CD4-positive, alpha-beta memory T cell (primary cell): ENCODE results near the gene POLR1G. TPM values are rescaled to one million over a fixed set of nuclear protein-coding genes. Genes with fewer than 3 reads are reported as not detected.
A peak's percentile ranks its signal among the peaks of the same experiment; 100 is the strongest.

Source experiments
- CTCF ChIA-PET: fragments of 350-600 bp; sonication (Branson Sonifier 250); formaldehyde crosslinking; loops from one replicate; lab custom pipeline; 2021; ENCODE audit warnings: inconsistent platforms; ENCODE audit not compliant: partially characterized antibody; lab: Charles Lee
- POLR2A ChIA-PET: fragments of 350-600 bp; sonication (Branson Sonifier 250); formaldehyde crosslinking; loops from one replicate; lab custom pipeline; 2021; ENCODE audit not compliant: partially characterized antibody; lab: Charles Lee
- DNase-seq, 5 donors: peaks; one replicate each; pipeline versions ENCODE4 v3.0.0 to v3.0.0-alpha.2; 2020 to 2022; ENCODE audit warnings: mixed read lengths in 1 of 5
- H3K27ac ChIP-seq: one replicate; pipeline ENCODE4 v1.7.0; 2013; ENCODE audit warnings: low read depth, low read length
- H3K27me3 ChIP-seq: 2 replicates; pipeline ENCODE4 v1.7.0; 2013; ENCODE audit warnings: mild to moderate bottlenecking, low read length, moderate library complexity; ENCODE audit not compliant: insufficient read depth
- H3K36me3 ChIP-seq: 2 replicates; pipeline ENCODE4 v1.7.0; 2013; ENCODE audit warnings: mild to moderate bottlenecking, low read length, moderate library complexity; ENCODE audit not compliant: insufficient read depth
- H3K4me1 ChIP-seq: 2 replicates; pipeline ENCODE4 v1.7.0; 2013; ENCODE audit warnings: mild to moderate bottlenecking, low read length, moderate library complexity; ENCODE audit not compliant: insufficient read depth
- H3K4me3 ChIP-seq, 2 donors: one replicate each; pipeline ENCODE4 v1.7.0; 2013; ENCODE audit warnings: low read length in 2 of 2, mild to moderate bottlenecking in 1 of 2
- H3K9me3 ChIP-seq, 2 donors: one replicate each; pipeline ENCODE4 v1.7.0; 2013; ENCODE audit warnings: low read length in 2 of 2, control low read depth in 1 of 2; ENCODE audit not compliant: control insufficient read depth in 1 of 2
- H3K27ac Mint-ChIP-seq, 7 donors: one replicate each; pipeline ENCODE4 v1.8.0; 2020 to 2021; ENCODE audit warnings: mixed read lengths in 7 of 7, mild to moderate bottlenecking in 6 of 7, inconsistent platforms in 3 of 7, moderate library complexity in 3 of 7
- H3K27me3 Mint-ChIP-seq, 2 donors: one replicate each; pipeline ENCODE4 v1.8.0; 2020 to 2021; ENCODE audit warnings: mixed read lengths in 2 of 2
- H3K36me3 Mint-ChIP-seq, 2 donors: one replicate each; pipeline ENCODE4 v1.8.0; 2020 to 2021; ENCODE audit warnings: mixed read lengths in 2 of 2, inconsistent platforms in 1 of 2, mild to moderate bottlenecking in 1 of 2
- H3K4me1 Mint-ChIP-seq, 4 donors: one replicate each; pipeline ENCODE4 v1.8.0; 2020 to 2021; ENCODE audit warnings: mixed read lengths in 4 of 4, mild to moderate bottlenecking in 1 of 4
- H3K4me3 Mint-ChIP-seq, 8 donors: one replicate each; pipeline ENCODE4 v1.8.0; 2020 to 2021; ENCODE audit warnings: mixed read lengths in 8 of 8, mild to moderate bottlenecking in 7 of 8, moderate library complexity in 6 of 8, inconsistent platforms in 3 of 8
- H3K9me3 Mint-ChIP-seq, 8 donors: one replicate each; pipeline ENCODE4 v1.8.0; 2020 to 2021; ENCODE audit warnings: mixed read lengths in 8 of 8, mild to moderate bottlenecking in 5 of 8, inconsistent platforms in 3 of 8, moderate library complexity in 1 of 8
- intact Hi-C: fragments of 100-400 bp; cut with micrococcal nuclease; formaldehyde crosslinking; loops from one replicate; pipeline ENCODE4 v1.15.1; 2023
- microRNA-seq: library from miRNA; unstranded; fragments of <30 nt; microRNA quantifications from one replicate; pipeline ENCODE4 v1.2.0, GENCODE V29; 2021; ENCODE audit warnings: borderline replicate concordance, borderline number of aligned reads, borderline microRNAs expressed, mixed read lengths
- polyA plus RNA-seq, 2 donors: library from polyadenylated mRNA; unstranded; fragments of 300-500 nt; fragmentation: Illumina TruSeq; gene quantifications; one replicate each; pipeline ENCODE4 v1.2.3, GENCODE V29; 2021
- total RNA-seq, 2 experiments: library from RNA; stranded (reverse); gene quantifications; one replicate each; pipeline ENCODE4 v1.2.3, GENCODE V29; 2021

Gene POLR1G
- total and polyA plus RNA-seq, 4 experiments from 2014 or later: 1.2 to 8.4 (median 2.5) TPM

DNA sequence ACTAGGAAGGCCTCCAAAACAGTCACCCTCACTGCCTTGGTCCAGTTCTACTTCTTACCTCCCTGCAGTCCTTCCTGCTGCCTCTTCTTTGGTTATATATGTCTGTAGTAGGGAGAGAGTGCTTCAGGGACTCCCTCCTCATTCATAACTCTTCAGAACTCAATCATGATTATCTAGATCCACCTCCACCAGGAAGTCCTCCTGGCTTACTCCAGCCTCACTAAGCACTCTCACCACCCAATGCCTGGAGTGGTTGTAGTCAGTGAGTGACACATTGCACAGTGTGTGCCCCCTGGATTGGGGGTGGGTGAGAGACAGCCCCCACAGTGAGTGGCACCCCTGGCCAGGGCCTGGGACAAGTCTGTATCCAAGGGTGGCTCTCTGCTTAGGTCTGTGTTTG, 51.3 kb downstream of the POLR1G start:
- CTCF ChIA-PET: interaction anchor here (1.6 to 2.7 kb wide), 2 partner anchors 9 to 18 kb away, joined by 6 to 13 read pairs; partner anchors contain the start of gene FOSB
- H3K27ac Mint-ChIP-seq: peak overlapping the region in 3 of 7 donors; percentile 15 to 37 (median 24)
- intact Hi-C loops: no loop called here

More for the DNA sequence above, 51.3 kb downstream of the POLR1G start:
- H3K36me3 Mint-ChIP-seq: peaks cover 0 to 1% of the 10 kb centered on the region in 2 donors
- Histone ChIP-seq H3K4me1 (peaks cover 17% of the 10 kb centered on the region), H3K9me3 (no peaks in the 10 kb centered on the region), H3K4me3 (no peak overlapping the region), H3K27ac (no peak overlapping the region), H3K27me3 (no peaks in the 10 kb centered on the region), H3K36me3 (no peaks in the 10 kb centered on the region)
- no peak for DNase-seq
- no peaks in the 10 kb centered on the region for H3K27me3 Mint-ChIP-seq
- POLR2A ChIA-PET: interaction anchor here (15.5 kb wide), 1 partner anchor 10 kb away, joined by 240 read pairs; the partner anchor contains the start of gene FOSB
- no peaks in the 10 kb centered on the region for H3K9me3 Mint-ChIP-seq
- H3K4me1 Mint-ChIP-seq: peaks cover 10 to 33% (median 15%) of the 10 kb centered on the region in 4 donors
- H3K4me3 Mint-ChIP-seq: no peak overlapping the region

Small RNA genes lying within 50 kb of the gene (microRNA-seq; reads per million reads assigned to microRNA genes)
- not detected for gene MIR6088

Other genes with a start within 250 kb of the POLR1G start
- gene NKPD1, start 245.7 kb upstream of the POLR1G start, total RNA-seq: 1 to 10 TPM in 1 of 2 experiments, under 1 TPM in 1; 0.80 to 1.2 TPM
- under 1 TPM in 1 of 2 donors, not detected in 1; 0.61 TPM for gene NKPD1, start 245.7 kb upstream of the POLR1G start, polyA plus RNA-seq
- 10 to 100 TPM; 49.1 to 51.9 TPM for gene TRAPPC6A, start 228.4 kb upstream of the POLR1G start, total RNA-seq
- gene TRAPPC6A, start 228.4 kb upstream of the POLR1G start, polyA plus RNA-seq: 100 to 1,000 TPM; 160 to 246 TPM
- 10 to 100 TPM; 26.5 to 29.9 TPM for gene BLOC1S3, start 227.9 kb upstream of the POLR1G start, total RNA-seq
- 10 to 100 TPM in 1 of 2 donors, 1 to 10 TPM in 1; 5.3 to 15.4 TPM for gene BLOC1S3, start 227.9 kb upstream of the POLR1G start, polyA plus RNA-seq
- gene EXOC3L2, start 161.2 kb upstream of the POLR1G start, total RNA-seq: not detected
- not detected for gene EXOC3L2, start 161.2 kb upstream of the POLR1G start, polyA plus RNA-seq
- 10 to 100 TPM; 24.3 to 25.2 TPM for gene MARK4, start 155.4 kb upstream of the POLR1G start, total RNA-seq
- 1 to 10 TPM in 1 of 2 donors, under 1 TPM in 1; 0.11 to 1.7 TPM for gene MARK4, start 155.4 kb upstream of the POLR1G start, polyA plus RNA-seq
- gene CKM, start 83.8 kb upstream of the POLR1G start, total RNA-seq: not detected
- gene CKM, start 83.8 kb upstream of the POLR1G start, polyA plus RNA-seq: not detected
- not detected for gene KLC3, start 65.9 kb upstream of the POLR1G start, total RNA-seq
- gene KLC3, start 65.9 kb upstream of the POLR1G start, polyA plus RNA-seq: not detected
- 10 to 100 TPM; 17.9 to 19.3 TPM for gene ERCC2, start 36.1 kb upstream of the POLR1G start, total RNA-seq
- 1 to 10 TPM; 5.1 to 9.2 TPM for gene ERCC2, start 36.1 kb upstream of the POLR1G start, polyA plus RNA-seq
- 10 to 100 TPM; 10.3 to 13.0 TPM for gene PPP1R13L, start 1.6 kb upstream of the POLR1G start, total RNA-seq
- under 1 TPM; 0.66 to 0.76 TPM for gene PPP1R13L, start 1.6 kb upstream of the POLR1G start, polyA plus RNA-seq
- gene ERCC1, start 17.3 kb downstream of the POLR1G start, total RNA-seq: 10 to 100 TPM; 46.6 to 46.9 TPM
- 10 to 100 TPM; 36.2 to 38.3 TPM for gene ERCC1, start 17.3 kb downstream of the POLR1G start, polyA plus RNA-seq
- 1 to 10 TPM; 4.2 to 4.7 TPM for gene FOSB, start 61.4 kb downstream of the POLR1G start, total RNA-seq
- gene FOSB, start 61.4 kb downstream of the POLR1G start, polyA plus RNA-seq: 10 to 100 TPM; 12.5 to 17.1 TPM
- 1 to 10 TPM in 1 of 2 experiments, under 1 TPM in 1; 0.14 to 1.1 TPM for gene RTN2, start 90.4 kb downstream of the POLR1G start, total RNA-seq
- under 1 TPM in 1 of 2 donors, not detected in 1; 0.48 TPM for gene RTN2, start 90.4 kb downstream of the POLR1G start, polyA plus RNA-seq
- gene PPM1N, start 91.8 kb downstream of the POLR1G start, total RNA-seq: 1 to 10 TPM; 5.8 to 7.9 TPM
- 1 to 10 TPM; 3.7 to 4.0 TPM for gene PPM1N, start 91.8 kb downstream of the POLR1G start, polyA plus RNA-seq
- 10 to 100 TPM; 89.8 to 92.8 TPM for gene VASP, start 100.8 kb downstream of the POLR1G start, total RNA-seq
- gene VASP, start 100.8 kb downstream of the POLR1G start, polyA plus RNA-seq: 10 to 100 TPM; 49.1 to 53.4 TPM
- gene OPA3, start 178.2 kb downstream of the POLR1G start, total RNA-seq: 10 to 100 TPM in 1 of 2 experiments, 1 to 10 TPM in 1; 9.9 to 10.8 TPM
- 10 to 100 TPM in 1 of 2 donors, 1 to 10 TPM in 1; 4.4 to 12.9 TPM for gene OPA3, start 178.2 kb downstream of the POLR1G start, polyA plus RNA-seq
- gene GPR4, start 195.6 kb downstream of the POLR1G start, total RNA-seq: not detected
- gene GPR4, start 195.6 kb downstream of the POLR1G start, polyA plus RNA-seq: not detected
- 10 to 100 TPM; 76.7 to 78.0 TPM for gene EML2, start 232.8 kb downstream of the POLR1G start, total RNA-seq
- 10 to 100 TPM; 11.0 to 20.8 TPM for gene EML2, start 232.8 kb downstream of the POLR1G start, polyA plus RNA-seq